Activated CD4-positive, alpha-beta T cell treated with anti-CD3 and anti-CD28 coated beads for 24 hours (primary cell): ENCODE results near the gene BRD9.
"Not testable (repeated sequence)": the region's sequence is repeated elsewhere in the genome, so short reads cannot be mapped to it uniquely, and the experiment has no call there.

Source experiments
- DNase-seq, 2 donors: peaks; one replicate each; pipeline ENCODE4 v3.0.0-alpha.2; 2020; ENCODE audit warnings: low read depth in 2 of 2

BRD9 gene

DNA sequence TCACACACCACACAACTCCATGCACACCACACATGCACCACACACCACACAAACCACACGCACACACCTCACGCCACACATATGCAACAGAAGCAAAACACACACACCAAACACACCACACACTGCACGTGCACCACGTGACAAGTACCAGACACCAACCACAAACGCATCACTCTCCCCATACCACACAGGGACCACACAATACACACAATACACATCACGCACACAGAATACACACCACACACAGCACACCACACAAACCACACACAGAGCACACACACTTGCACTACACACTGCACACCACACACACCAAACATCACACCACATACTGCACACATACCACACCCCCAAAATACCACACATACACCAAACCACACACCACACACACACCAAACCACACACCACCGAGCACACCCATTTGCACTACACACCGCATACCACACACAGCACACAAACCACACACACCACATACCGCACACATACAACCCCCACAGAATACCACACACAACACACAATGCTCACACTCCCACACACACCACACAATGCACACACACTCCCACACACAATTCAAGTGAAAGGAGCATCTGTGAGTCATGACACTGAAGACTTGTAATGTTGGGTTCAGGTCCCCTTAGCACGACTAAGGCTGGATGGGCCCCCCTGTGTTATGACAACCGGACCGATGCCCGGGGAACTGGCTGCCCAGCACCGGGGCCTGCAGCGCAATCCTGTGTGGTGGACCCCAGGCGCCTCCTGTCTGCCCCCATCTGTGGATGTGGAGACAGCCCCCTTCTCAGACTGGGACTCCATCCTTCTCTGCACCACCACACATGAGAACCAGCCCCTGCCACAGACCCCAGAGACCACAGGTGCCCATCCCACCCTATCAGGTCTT lies 35.8 kb downstream of the BRD9 start:
- no peak for DNase-seq

GRCh38 chr5:855771-856530 lies 36.6 kb downstream of the BRD9 start:
- DNase-seq, result no peak

DNA sequence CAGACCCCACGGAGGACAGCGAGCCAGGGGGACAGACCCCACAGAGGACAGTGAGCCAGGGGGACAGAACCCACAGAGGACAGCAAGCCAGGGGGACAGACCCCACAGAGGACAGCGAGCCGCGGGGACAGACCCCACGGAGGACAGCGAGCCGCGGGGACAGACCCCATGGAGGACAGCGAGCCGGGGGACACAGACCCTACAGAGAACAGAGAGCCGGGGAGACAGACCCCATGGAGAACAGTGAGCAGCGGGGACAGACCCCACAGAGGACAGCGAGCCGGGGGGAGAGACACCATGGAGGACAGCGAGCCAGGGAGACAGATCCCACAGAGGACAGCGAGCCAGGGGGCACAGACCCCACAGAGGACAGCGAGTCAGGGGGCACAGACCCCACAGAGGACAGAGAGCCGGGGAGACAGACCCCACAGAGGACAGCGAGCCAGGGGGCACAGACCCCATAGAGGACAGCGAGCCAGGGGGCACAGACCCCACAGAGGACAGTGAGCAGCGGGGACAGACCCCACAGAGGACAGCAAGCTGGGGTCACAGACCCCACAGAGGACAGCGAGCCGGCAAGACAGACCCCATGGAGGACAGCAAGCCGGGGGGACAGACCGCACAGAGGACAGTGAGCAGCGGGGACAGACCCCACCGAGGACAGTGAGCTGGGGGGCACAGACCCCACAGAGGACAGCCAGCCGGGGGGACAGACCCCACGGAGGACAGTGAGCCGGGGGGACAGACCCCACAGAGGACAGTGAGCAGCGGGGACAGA lies 37.4 kb downstream of the BRD9 start:
- no peak for DNase-seq

- DNase-seq, result no peak
Measured at GRCh38 chr5:854217-854616, 38.4 kb downstream of the BRD9 start.

DNA sequence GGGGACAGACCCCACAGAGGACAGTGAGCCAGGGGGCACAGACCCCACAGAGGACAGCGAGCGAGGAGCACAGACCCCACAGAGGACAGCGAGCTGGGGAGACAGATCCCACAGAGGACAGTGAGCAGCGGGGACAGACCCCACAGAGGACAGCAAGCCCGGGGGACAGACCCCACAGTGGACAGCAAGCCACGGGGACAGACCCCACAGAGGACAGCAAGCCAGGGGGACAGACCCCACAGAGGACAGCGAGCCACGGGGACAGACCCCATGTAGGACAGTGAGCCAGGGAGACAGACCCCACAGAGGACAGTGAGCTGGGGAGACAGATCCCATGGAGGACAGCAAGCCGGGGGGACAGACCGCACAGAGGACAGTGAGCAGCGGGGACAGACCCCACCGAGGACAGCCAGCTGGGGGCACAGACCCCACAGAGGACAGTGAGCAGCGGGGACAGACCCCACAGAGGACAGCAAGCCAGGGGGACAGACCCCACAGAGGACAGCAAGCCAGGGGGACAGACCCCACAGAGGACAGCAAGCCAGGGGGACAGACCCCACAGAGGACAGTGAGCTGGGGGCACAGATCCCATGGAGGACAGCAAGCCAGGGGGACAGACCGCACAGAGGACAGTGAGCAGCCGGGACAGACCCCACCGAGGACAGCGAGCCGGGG lies 39.0 kb downstream of the BRD9 start:
- not testable (repeated sequence) for DNase-seq

DNA sequence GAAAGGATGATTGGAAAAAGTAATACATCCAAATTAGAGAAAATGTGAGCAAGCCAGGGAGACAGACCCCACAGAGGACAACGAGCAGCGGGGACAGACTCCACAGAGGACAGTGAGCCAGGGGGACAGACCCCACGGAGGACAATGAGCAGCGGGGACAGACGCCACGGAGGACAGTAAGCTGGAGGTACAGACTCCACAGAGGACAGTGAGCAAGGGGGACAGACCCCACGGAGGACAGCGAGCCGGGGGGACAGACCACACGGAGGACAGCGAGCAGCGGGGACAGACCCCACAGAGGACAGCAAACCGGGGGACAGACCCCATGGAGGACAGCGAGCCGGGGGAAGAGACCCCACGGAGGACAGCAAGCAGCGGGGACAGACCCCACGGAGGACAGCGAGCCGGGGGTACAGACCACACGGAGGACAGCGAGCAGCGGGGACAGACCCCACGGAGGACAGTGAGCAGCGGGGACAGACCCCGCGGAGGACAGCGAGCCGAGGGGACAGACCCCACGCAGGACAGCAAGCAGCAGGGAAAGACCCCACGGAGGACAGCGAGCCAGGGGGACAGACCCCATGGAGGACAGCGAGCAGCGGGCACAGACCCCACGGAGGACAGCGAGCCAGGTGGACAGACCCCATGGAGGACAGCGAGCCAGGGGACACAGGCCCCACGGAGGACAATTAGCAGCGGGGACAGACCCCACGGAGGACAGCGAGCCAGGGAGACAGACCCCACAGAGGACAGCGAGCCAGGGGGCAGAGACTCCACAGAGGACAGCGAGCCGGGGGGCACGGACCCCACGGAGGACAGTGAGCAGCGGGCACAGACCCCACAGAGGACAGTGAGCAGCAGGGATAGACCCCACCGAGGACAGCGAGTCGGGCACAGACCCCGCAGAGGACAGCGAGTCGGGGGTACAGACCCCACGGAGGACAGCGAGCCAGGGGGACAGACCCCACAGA lies 39.9 kb downstream of the BRD9 start:
- DNase-seq, result no peak

GRCh38 chr5:852018-852417 lies 40.6 kb downstream of the BRD9 start:
- DNase-seq, result no peak

GRCh38 chr5:851553-851952 lies 41.0 kb downstream of the BRD9 start:
- DNase-seq, result no peak

- no peak for DNase-seq
Measured at GRCh38 chr5:851076-851475, 41.5 kb downstream of the BRD9 start.

- no peak for DNase-seq
Measured at GRCh38 chr5:850511-851006, 42.0 kb downstream of the BRD9 start, which contains the start of gene ZDHHC11. TSS of gene ZDHHC11 (minus strand) at chr5:850986. CDS start at chr5:850602, 384 bp downstream.

DNA sequence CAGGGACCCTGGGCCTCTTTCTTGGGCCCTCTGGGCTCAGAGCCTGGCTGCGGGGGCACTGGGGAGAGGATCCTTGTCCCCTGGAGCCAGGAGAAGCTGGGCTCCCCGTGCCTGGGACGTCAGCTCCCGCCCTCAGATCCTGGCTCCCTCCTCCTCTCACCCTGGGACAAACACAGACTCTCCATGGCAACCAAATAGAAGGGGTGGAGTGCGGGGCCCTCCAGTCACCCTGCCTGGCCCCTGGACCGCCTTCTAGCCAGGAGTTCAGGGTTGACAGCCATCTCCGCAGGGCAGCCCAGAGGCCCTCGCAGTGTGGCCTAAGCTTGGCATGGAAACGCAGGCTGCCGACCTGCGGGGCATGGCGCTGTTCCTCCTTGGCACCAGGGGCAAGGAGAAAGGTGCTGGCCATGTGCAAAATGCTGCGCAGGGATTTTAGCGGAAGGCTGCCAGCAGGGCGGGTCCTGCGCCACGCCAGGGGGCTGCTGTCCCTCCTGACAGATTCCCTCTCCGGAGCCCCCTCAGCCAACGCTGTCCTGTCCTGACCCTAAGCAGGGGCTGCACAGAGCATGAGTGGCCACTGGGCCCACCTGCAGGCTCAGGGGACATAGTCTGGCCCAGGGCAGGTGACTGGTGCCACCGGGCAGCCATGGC lies 42.8 kb downstream of the BRD9 start:
- DNase-seq, result no peak

DNA sequence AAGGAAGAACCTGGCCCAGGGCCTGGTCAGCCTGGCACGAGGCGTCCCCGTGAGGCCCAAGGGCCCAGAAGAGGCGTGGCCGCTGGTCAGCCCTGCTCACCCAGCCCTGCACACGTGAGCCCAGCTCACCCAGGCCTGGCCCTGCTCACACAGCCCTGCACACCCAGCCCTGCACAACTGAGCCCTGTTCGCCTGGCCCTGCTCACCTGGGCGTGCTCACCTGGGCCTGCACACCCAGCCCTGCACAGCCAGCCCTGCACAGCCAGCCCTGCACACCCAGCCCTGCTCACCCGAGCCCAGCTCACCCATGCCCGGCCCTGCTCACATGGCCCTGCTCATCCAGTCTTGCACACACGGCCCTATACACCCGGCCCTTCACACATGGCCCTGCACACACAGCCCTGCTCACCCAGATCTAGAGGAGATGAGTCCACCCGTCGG lies 43.9 kb downstream of the BRD9 start:
- DNase-seq, result no peak

GRCh38 chr5:847736-848135 lies 44.9 kb downstream of the BRD9 start:
- DNase-seq, result not testable (repeated sequence)

- DNase-seq, result not testable (repeated sequence)
Measured at GRCh38 chr5:847212-847611, 45.4 kb downstream of the BRD9 start.

DNA sequence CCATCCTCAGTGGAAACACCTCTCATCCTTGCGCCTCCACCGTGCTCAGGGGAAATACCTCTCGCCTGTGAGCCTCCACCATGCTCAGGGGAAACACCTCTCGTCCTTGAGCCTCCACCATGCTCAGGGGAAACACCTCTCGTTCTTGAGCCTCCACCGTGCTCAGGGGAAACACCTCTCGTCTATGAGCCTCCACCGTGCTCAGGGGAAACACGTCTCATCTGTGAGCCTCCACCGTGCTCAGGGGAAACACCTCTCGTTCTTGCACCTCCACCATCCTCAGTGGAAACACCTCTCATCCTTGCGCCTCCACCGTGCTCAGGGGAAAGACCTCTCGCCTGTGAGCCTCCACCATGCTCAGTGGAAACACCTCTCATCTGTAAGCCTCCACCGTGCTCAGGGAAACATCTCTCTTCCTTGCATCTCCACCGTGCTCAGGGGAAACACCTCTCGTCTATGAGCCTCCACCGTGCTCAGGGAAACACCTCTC lies 46.0 kb downstream of the BRD9 start:
- not testable (repeated sequence) for DNase-seq

GRCh38 chr5:845676-846601 lies 46.7 kb downstream of the BRD9 start:
- DNase-seq, result not testable (repeated sequence)

DNA sequence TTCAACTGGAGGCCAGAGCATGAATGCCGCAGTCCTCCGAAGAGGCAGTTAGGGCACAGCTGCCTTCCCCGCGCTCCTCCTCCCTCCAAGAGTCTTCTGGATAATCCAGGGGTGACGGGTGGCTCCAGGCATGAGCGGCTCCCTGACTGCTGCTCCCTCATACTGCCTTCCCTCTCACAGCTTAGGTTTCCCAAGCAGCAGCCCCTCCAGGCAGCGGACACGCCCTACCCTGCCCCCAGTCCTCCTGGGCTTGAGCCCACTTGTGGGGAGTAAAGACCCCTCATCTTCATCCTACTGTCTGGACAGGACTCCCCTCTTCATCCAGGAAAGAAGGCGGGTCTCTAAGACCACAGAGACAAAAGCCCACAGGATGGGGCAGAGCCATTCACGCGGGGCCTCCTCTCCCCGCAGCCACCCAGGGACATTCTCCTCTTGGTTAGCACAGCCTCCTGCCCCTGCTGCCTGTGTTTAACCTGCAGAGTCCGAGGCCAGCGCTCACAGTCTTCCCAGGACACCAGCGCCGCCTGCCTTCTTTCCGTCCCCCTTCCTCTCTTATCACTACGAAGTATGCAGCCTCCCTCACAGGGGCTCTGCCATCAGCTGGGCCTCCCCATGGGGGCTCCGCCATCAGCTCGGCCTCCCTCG lies 47.4 kb downstream of the BRD9 start:
- DNase-seq, result not testable (repeated sequence)

DNA sequence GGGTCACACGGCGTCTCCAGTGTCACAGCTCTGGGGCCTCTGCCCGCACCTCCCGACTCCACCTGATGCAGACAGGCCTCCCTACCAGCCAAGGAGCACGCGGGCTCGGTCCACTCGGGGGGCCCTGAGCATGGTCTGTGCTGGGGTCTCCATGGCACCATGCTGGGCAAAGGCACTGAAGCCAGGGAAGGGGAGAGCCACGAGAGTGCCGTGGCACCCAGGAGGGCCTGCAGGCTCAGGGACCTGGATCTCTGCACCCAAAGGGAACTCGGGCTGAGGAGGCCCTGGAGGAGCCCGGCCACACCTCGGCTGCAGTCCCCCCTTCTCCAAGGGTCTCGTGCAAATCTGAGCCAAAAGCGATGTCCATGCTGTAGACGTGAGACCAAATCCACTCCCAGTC lies 48.2 kb downstream of the BRD9 start:
- DNase-seq, result not testable (repeated sequence)
